ENCODE data around the gene PRR5L. TPM values are rescaled to one million over a fixed set of nuclear protein-coding genes. Genes with fewer than 3 reads are reported as not detected.

PRR5L gene
- total RNA-seq, 1 experiment from 2014 or later: 1.2 TPM

DNA sequence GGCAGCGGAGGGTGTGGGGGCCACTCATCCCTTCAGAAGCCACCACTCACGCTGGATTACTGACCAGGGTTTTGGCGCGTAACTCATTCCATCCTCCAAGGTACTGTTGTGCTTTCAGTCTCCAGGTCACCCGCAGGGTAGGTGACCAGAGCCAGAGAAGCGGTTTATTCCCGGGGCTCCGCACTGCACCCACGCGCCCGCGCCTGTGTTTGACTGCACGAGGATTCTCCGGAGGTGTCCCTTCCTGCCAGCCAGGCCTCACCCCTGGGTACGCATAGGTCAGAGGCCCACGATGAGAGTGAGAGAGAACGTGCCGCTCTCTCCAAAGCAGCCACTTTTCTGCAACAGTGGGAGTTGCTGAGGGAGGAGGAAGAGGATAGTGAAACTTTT is 158.5 kb downstream of the PRR5L start:
- CTCF ChIA-PET: interaction anchor here (1.0 kb wide), 1 partner anchor 25 kb away, joined by 3 read pairs; no protein-coding TSS in a partner anchor
- intact Hi-C loops (cut with micrococcal nuclease; ENCODE audit: unreplicated experiment): no loop called here
- no peak overlapping the region for H3K4me3 Mint-ChIP-seq (ENCODE audit: low read depth, unreplicated experiment)
- DNase-seq: no peak
- no TSS peak for BruUV-seq (replicated peaks)
- H3K9me3 Mint-ChIP-seq (ENCODE audit: low read depth, unreplicated experiment): no peaks in the 10 kb centered on the region
- peaks cover 46% of the 10 kb centered on the region for H3K4me1 Mint-ChIP-seq (ENCODE audit: low read depth, unreplicated experiment)
- H3K27me3 Mint-ChIP-seq (ENCODE audit: unreplicated experiment): peaks cover 10% of the 10 kb centered on the region
- no peaks in the 10 kb centered on the region for H3K36me3 Mint-ChIP-seq (ENCODE audit: insufficient read depth, unreplicated experiment)
- TF ChIP-seq, protein P1, sequence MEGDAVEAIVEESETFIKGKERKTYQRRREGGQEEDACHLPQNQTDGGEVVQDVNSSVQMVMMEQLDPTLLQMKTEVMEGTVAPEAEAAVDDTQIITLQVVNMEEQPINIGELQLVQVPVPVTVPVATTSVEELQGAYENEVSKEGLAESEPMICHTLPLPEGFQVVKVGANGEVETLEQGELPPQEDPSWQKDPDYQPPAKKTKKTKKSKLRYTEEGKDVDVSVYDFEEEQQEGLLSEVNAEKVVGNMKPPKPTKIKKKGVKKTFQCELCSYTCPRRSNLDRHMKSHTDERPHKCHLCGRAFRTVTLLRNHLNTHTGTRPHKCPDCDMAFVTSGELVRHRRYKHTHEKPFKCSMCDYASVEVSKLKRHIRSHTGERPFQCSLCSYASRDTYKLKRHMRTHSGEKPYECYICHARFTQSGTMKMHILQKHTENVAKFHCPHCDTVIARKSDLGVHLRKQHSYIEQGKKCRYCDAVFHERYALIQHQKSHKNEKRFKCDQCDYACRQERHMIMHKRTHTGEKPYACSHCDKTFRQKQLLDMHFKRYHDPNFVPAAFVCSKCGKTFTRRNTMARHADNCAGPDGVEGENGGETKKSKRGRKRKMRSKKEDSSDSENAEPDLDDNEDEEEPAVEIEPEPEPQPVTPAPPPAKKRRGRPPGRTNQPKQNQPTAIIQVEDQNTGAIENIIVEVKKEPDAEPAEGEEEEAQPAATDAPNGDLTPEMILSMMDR (IDR thresholded peaks at IDR 0.05; ENCODE audit: unreplicated experiment): no peak
- no peak overlapping the region for H3K27ac Mint-ChIP-seq (ENCODE audit: unreplicated experiment)

GRCh38 chr11:36454941-36455631 is 159.0 kb downstream of the PRR5L start:
- DNase-seq: no peak
- H3K27ac Mint-ChIP-seq (ENCODE audit: unreplicated experiment): no peak overlapping the region
- H3K4me3 Mint-ChIP-seq (ENCODE audit: low read depth, unreplicated experiment): no peak overlapping the region
- peaks cover 4% of the 10 kb centered on the region for H3K27me3 Mint-ChIP-seq (ENCODE audit: unreplicated experiment)
- intact Hi-C loops (cut with micrococcal nuclease; ENCODE audit: unreplicated experiment): no loop called here
- BruUV-seq (replicated peaks): no TSS peak
- H3K4me1 Mint-ChIP-seq (ENCODE audit: low read depth, unreplicated experiment): peaks cover 41% of the 10 kb centered on the region
- TF ChIP-seq, protein P1 (IDR thresholded peaks at IDR 0.05; ENCODE audit: unreplicated experiment): no peak
- no peaks in the 10 kb centered on the region for H3K9me3 Mint-ChIP-seq (ENCODE audit: low read depth, unreplicated experiment)
- CTCF ChIA-PET: no interaction called here
- H3K36me3 Mint-ChIP-seq (ENCODE audit: insufficient read depth, unreplicated experiment): no peaks in the 10 kb centered on the region

GRCh38 chr11:36455658-36456111 is 159.6 kb downstream of the PRR5L start:
- Mint-ChIP-seq H3K4me3 (ENCODE audit: low read depth, unreplicated experiment) (no peak overlapping the region), H3K9me3 (ENCODE audit: low read depth, unreplicated experiment) (no peaks in the 10 kb centered on the region), H3K27me3 (ENCODE audit: unreplicated experiment) (no peaks in the 10 kb centered on the region), H3K4me1 (ENCODE audit: low read depth, unreplicated experiment) (peaks cover 35% of the 10 kb centered on the region), H3K36me3 (ENCODE audit: insufficient read depth, unreplicated experiment) (no peaks in the 10 kb centered on the region), H3K27ac (ENCODE audit: unreplicated experiment) (no peak overlapping the region)
- BruUV-seq (replicated peaks): no TSS peak
- TF ChIP-seq, protein P1 (IDR thresholded peaks at IDR 0.05; ENCODE audit: unreplicated experiment): no peak
- peak; percentile 20 for DNase-seq
- CTCF ChIA-PET: no interaction called here
- intact Hi-C loops (cut with micrococcal nuclease; ENCODE audit: unreplicated experiment): no loop called here

- peaks cover 35% of the 10 kb centered on the region for H3K4me1 Mint-ChIP-seq (ENCODE audit: low read depth, unreplicated experiment)
- H3K4me3 Mint-ChIP-seq (ENCODE audit: low read depth, unreplicated experiment): no peak overlapping the region
- no peaks in the 10 kb centered on the region for H3K9me3 Mint-ChIP-seq (ENCODE audit: low read depth, unreplicated experiment)
- no peaks in the 10 kb centered on the region for H3K27me3 Mint-ChIP-seq (ENCODE audit: unreplicated experiment)
- TF ChIP-seq, protein P1 (IDR thresholded peaks at IDR 0.05; ENCODE audit: unreplicated experiment): no peak
- intact Hi-C loops (cut with micrococcal nuclease; ENCODE audit: unreplicated experiment): no loop called here
- H3K36me3 Mint-ChIP-seq (ENCODE audit: insufficient read depth, unreplicated experiment): no peaks in the 10 kb centered on the region
- DNase-seq: no peak
- H3K27ac Mint-ChIP-seq (ENCODE audit: unreplicated experiment): no peak overlapping the region
- CTCF ChIA-PET: no interaction called here
- BruUV-seq (replicated peaks): no TSS peak
Observed at GRCh38 chr11:36456156-36456555, 160.1 kb downstream of the PRR5L start.
